ENCODE results near the gene MEF2A. TPM values are rescaled to one million over a fixed set of nuclear protein-coding genes. Genes with fewer than 3 reads are reported as not detected.

MEF2A gene
- total RNA-seq, 1 experiment from 2014 or later: 21.3 TPM

- POLR2A ChIA-PET (ENCODE audit: unreplicated experiment): interaction anchor here (0.6 kb wide), 1 partner anchor 227 kb away, joined by 7 read pairs; no protein-coding TSS in a partner anchor
- Histone ChIP-seq H3K9ac (ENCODE audit: low read length) (no peak overlapping the region), H3K4me1 (ENCODE audit: insufficient read depth, low read length) (peaks cover 27% of the 10 kb centered on the region), H3K79me2 (ENCODE audit: low read length) (no peaks in the 10 kb centered on the region), H3K27me3 (ENCODE audit: low read length) (no peaks in the 10 kb centered on the region), H4K20me1 (ENCODE audit: low read length) (no peaks in the 10 kb centered on the region), H3F3A (ENCODE audit: low read length, unreplicated experiment) (peaks cover 5% of the 10 kb centered on the region), H3K9me2 (replicated peaks; ENCODE audit: low read length) (no peaks in the 10 kb centered on the region), H3K36me3 (ENCODE audit: low read depth, low read length) (no peaks in the 10 kb centered on the region), H2AFZ (ENCODE audit: low read length) (peak overlapping the region; percentile 3; the same call in 1 of the 2 replicates), H3K27ac (ENCODE audit: low read length) (no peak overlapping the region), H3K4me3 (ENCODE audit: low read length) (peak overlapping the region; percentile 25; the same call in 1 of the 2 replicates), H3K9me3 (ENCODE audit: low read length) (no peaks in the 10 kb centered on the region), H3K4me2 (ENCODE audit: low read length) (peak overlapping the region; percentile 61)
- peak; percentile 45 for ATAC-seq
- CTCF ChIA-PET: interaction anchor here (0.5 to 1.5 kb wide), 10 partner anchors 29 to 434 kb away, joined by 3 to 18 read pairs (median 4); partner anchors contain the start of gene LYSMD4
- peak; percentile 77 for DNase-seq
- TF ChIP-seq CTCF (conservative IDR thresholded peaks at IDR 0.05; ENCODE audit: low read depth, low read length) (peak; percentile 66), EZH2 (IDR thresholded peaks at IDR 0.05; ENCODE audit: low read length, unreplicated experiment) (no peak), EZH2phosphoT487 (IDR thresholded peaks at IDR 0.05; ENCODE audit: borderline replicate concordance, low read length) (no peak)
- no TSS peak for BruUV-seq (replicated peaks)
- intact Hi-C loops (cut with micrococcal nuclease): loop anchor here (1.0 to 10.0 kb wide), 5 partner anchors 27 to 432 kb away; partner anchors contain the start of gene MEF2A
Measured at GRCh38 chr15:99703603-99704443, 138.0 kb downstream of the MEF2A start.

- Histone ChIP-seq H3K4me3 (ENCODE audit: low read length) (no peak overlapping the region), H3K9me3 (ENCODE audit: low read length) (no peaks in the 10 kb centered on the region), H4K20me1 (ENCODE audit: low read length) (no peaks in the 10 kb centered on the region), H3K36me3 (ENCODE audit: low read depth, low read length) (no peaks in the 10 kb centered on the region), H3K79me2 (ENCODE audit: low read length) (no peaks in the 10 kb centered on the region), H3K9me2 (replicated peaks; ENCODE audit: low read length) (no peaks in the 10 kb centered on the region), H3F3A (ENCODE audit: low read length, unreplicated experiment) (peaks cover 5% of the 10 kb centered on the region), H3K4me2 (ENCODE audit: low read length) (no peak overlapping the region; the same call in 1 of the 2 replicates), H3K4me1 (ENCODE audit: insufficient read depth, low read length) (peaks cover 33% of the 10 kb centered on the region), H3K27ac (ENCODE audit: low read length) (no peak overlapping the region), H2AFZ (ENCODE audit: low read length) (no peak overlapping the region), H3K9ac (ENCODE audit: low read length) (no peak overlapping the region), H3K27me3 (ENCODE audit: low read length) (no peaks in the 10 kb centered on the region)
- peak; percentile 73 for TF ChIP-seq CTCF (conservative IDR thresholded peaks at IDR 0.05; ENCODE audit: low read depth, low read length)
- no peak for TF ChIP-seq EZH2 (IDR thresholded peaks at IDR 0.05; ENCODE audit: low read length, unreplicated experiment)
- intact Hi-C loops (cut with micrococcal nuclease): loop anchor here (1.0 to 10.0 kb wide), 4 partner anchors 26 to 432 kb away; partner anchors contain the start of gene MEF2A
- peak; percentile 93 for DNase-seq
- no TSS peak for BruUV-seq (replicated peaks)
- ATAC-seq: peak; percentile 61
- ChIA-PET POLR2A (ENCODE audit: unreplicated experiment) (no interaction called here), CTCF (interaction anchor here (0.5 to 1.5 kb wide), 11 partner anchors 26 to 435 kb away, joined by 3 to 18 read pairs (median 3); partner anchors contain the start of gene LYSMD4)
Measured at GRCh38 chr15:99704444-99704838, 138.7 kb downstream of the MEF2A start.
